BLaER1 (cell line): ENCODE data around the gene PRDM11.
A peak's percentile ranks its signal among the peaks of the same experiment; 100 is the strongest.

Source experiments
- H3K27ac ChIP-seq: shearing (Covaris generic); formaldehyde crosslinking; 2 replicates; pipeline ENCODE4 v1.8.1; 2022
- H3K27me3 ChIP-seq: shearing (Covaris generic); formaldehyde crosslinking; 2 replicates; pipeline ENCODE4 v1.8.1; 2022
- H3K36me3 ChIP-seq: shearing (Covaris generic); formaldehyde crosslinking; 2 replicates; pipeline ENCODE4 v1.8.1; 2022
- H3K4me1 ChIP-seq: shearing (Covaris generic); formaldehyde crosslinking; 2 replicates; pipeline ENCODE4 v1.8.1; 2022
- H3K4me2 ChIP-seq: shearing (Covaris generic); formaldehyde crosslinking; 2 replicates; pipeline ENCODE4 v1.8.1; 2022
- H3K4me3 ChIP-seq: shearing (Covaris generic); formaldehyde crosslinking; 2 replicates; pipeline ENCODE4 v1.8.1; 2022
- H3K9ac ChIP-seq: shearing (Covaris generic); formaldehyde crosslinking; 2 replicates; pipeline ENCODE4 v1.8.1; 2022
- H3K9me3 ChIP-seq: shearing (Covaris generic); formaldehyde crosslinking; 2 replicates; pipeline ENCODE4 v1.8.1; 2022
- H4K20me1 ChIP-seq: shearing (Covaris generic); formaldehyde crosslinking; 2 replicates; pipeline ENCODE4 v1.8.1; 2022
- Cebpa-rat ChIP-seq: shearing (Covaris generic); IDR thresholded peaks from 2 replicates; pipeline ENCODE4 v1.8.1; 2022

PRDM11 gene

DNA sequence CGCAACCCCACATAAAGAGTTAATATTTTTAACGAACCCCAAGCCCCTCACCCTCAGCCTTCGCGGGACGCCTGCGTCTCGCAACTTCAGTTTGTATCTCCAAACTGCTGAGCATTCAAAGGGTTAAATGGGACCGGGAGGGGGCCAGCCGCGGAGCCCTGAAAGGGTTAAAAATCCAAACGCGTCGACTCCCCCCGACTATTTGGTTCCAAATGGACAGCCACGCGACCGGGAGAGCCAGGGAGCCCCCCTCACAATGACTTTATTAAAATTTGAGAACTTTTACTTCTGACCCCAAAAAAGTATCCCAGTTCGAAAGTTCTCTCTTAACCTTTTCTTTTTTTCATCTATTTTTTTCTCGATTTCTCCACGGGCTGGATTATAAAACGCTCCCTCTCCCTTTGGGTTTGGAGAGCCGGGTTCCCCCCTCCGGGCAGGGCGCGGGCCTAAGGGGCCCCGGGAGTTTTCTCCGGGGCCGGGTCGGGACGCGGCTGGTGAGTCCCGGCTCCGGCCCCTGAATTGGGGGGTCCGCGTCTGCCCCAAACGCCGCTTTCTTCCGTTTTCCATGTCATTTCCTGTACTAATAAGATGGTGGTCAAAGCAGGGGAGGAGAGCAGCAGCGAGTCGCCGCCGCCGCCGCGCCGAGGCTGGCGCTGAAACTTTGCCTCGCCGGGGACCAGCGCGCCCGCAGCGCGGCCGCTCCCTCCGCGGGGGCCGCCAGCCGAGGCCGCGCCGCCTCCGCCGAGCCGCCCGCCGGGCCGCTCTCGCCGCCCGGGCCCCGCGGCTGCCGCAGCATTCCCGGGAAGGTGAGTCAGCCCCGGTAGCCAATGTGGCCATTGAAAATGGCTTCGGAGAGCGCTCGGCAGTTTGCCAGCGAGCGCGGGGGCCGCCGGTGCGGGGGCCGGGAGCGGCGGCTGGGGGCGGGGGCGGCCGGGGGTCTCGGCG, at the start of gene PRDM11:
PRDM11 (plus strand) TSS at position 568 of the 945 bp plus-strand sequence. CDS start 35,128 bp downstream, outside the sequence.
- no peaks in the 10 kb centered on the region for H3K9me3 ChIP-seq
- H4K20me1 ChIP-seq, result no peaks in the 10 kb centered on the region; the same call in 1 of the 2 replicates

GRCh38 chr11:45097721-45098493, 48.5 kb upstream of the PRDM11 start:
- Histone ChIP-seq H4K20me1 (no peaks in the 10 kb centered on the region), H3K4me2 (no peak overlapping the region), H3K36me3 (no peaks in the 10 kb centered on the region), H3K9ac (no peak overlapping the region), H3K27ac (no peak overlapping the region), H3K4me3 (no peak overlapping the region), H3K27me3 (no peaks in the 10 kb centered on the region), H3K9me3 (no peaks in the 10 kb centered on the region), H3K4me1 (peaks cover 79% of the 10 kb centered on the region)
- no peak for TF ChIP-seq Cebpa-rat

More for the DNA sequence above, at the start of gene PRDM11:
- Histone ChIP-seq H3K36me3 (no peaks in the 10 kb centered on the region; the same call in 1 of the 2 replicates), H3K27ac (peak within 1 kb of the TSS; percentile 96), H3K27me3 (no peaks in the 10 kb centered on the region), H3K9ac (peak within 1 kb of the TSS; percentile 93), H3K4me2 (peak within 1 kb of the TSS; percentile 97), H3K4me3 (peak within 1 kb of the TSS; percentile 85), H3K4me1 (peaks cover 23% of the 10 kb centered on the region)
- no peak for TF ChIP-seq Cebpa-rat

DNA sequence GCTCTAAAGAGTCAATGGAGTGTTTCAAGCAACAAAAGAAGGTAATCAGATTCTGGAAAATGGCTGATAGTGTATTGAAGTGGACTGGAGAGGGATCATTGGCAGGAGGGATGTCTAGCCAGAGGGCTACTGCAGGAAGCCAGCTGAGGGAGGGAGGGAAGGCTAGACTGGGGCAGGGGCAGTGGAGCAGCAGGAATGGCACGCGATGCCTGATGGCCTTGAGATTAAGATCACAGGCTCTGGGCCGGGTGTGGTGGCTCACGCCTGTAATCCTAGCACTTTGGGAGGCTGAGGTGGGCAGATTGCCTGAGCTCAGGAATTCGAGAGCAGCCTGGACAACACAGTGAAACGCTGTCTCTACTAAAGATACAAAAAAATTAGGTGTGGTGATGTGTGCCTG, 47.5 kb upstream of the PRDM11 start:
- TF ChIP-seq Cebpa-rat, result no peak
- no peak overlapping the region for H3K4me3 ChIP-seq
- H3K27me3 ChIP-seq, result no peaks in the 10 kb centered on the region
- no peaks in the 10 kb centered on the region for H3K9me3 ChIP-seq
- H3K4me2 ChIP-seq, result peak overlapping the region; percentile 42
- H4K20me1 ChIP-seq, result no peaks in the 10 kb centered on the region
- H3K36me3 ChIP-seq, result no peaks in the 10 kb centered on the region
- no peak overlapping the region for H3K27ac ChIP-seq
- no peak overlapping the region for H3K9ac ChIP-seq
- H3K4me1 ChIP-seq, result peaks cover 76% of the 10 kb centered on the region

GRCh38 chr11:45100339-45100738, 46.1 kb upstream of the PRDM11 start:
- H3K9ac ChIP-seq, result no peak overlapping the region
- no peak for TF ChIP-seq Cebpa-rat
- peaks cover 77% of the 10 kb centered on the region for H3K4me1 ChIP-seq
- no peaks in the 10 kb centered on the region for H4K20me1 ChIP-seq
- H3K27ac ChIP-seq, result no peak overlapping the region
- H3K27me3 ChIP-seq, result no peaks in the 10 kb centered on the region
- H3K4me3 ChIP-seq, result no peak overlapping the region
- no peaks in the 10 kb centered on the region for H3K9me3 ChIP-seq
- H3K36me3 ChIP-seq, result no peaks in the 10 kb centered on the region
- H3K4me2 ChIP-seq, result peak overlapping the region; percentile 42; the same call in 1 of the 2 replicates

DNA sequence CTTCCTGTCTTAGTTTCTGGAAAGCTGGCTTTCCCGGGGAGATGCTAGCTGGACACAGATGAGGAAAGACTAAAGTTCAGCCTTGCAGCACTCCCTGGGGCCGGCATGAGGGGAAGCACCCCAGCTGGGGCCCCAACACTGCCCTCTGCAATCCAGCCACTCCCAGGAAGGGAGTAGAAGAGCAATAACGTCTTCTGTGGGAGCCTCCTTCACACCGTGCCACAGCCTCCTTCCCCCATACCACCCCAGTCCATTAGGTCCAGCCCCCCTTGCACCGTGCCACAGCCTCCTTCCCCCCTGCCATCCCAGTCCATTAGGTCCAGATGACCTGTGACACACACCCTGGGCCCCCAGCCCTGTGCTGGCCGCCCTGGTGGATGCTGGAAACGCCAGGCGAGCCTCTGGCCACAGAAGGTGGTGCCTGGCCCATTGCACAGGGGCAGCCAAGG, 44.1 kb upstream of the PRDM11 start:
- H3K9ac ChIP-seq, result no peak overlapping the region
- H3K4me1 ChIP-seq, result peaks cover 83% of the 10 kb centered on the region
- peak overlapping the region; percentile 48 for H3K27ac ChIP-seq

DNA sequence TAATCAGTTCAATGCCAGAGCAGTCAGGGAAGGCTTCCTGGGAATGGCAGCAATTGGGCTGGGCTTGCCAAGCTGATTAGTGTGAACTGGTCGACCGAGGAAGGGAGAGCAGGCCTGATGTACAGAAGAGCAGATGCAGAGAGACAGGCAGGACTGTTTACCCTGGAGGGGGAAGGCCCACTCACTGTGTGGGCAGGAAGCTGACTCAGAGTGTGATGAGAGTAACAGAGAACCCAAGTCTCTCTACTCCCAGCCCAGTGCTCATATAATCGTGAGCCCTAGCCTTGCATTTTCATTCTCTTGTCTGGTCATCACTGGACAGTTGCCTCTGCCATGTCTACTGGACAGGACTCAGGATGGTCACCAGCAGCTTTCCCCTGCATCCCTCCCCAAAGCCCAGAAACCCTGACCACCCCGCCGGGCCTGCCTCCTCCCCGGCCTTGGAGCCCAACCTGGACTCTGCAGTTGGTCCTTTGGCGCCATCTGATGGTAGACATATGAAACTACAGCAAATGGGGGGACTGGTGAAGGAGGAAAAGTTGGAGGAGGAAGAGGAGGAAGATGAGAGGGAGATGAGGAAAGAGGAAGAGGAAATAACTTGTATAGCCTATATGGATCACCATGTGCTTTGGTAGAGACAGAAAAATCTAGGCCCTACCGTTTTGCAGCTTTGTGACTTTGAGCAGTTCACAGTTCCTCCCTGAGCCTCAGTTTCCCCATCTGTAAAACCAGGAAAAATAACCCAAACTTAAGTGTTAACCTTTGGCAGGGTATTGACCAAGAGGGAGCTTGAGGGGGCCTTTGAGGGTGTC, 43.4 kb upstream of the PRDM11 start:
- Histone ChIP-seq H3K4me3 (no peak overlapping the region), H3K36me3 (no peaks in the 10 kb centered on the region), H3K9ac (no peak overlapping the region), H3K27me3 (no peaks in the 10 kb centered on the region), H4K20me1 (no peaks in the 10 kb centered on the region), H3K27ac (peak overlapping the region; percentile 48), H3K4me1 (peaks cover 77% of the 10 kb centered on the region), H3K9me3 (no peaks in the 10 kb centered on the region), H3K4me2 (peak overlapping the region; percentile 59)
- no peak for TF ChIP-seq Cebpa-rat

More for the DNA sequence above, 44.1 kb upstream of the PRDM11 start:
- Histone ChIP-seq H3K9me3 (no peaks in the 10 kb centered on the region), H4K20me1 (no peaks in the 10 kb centered on the region), H3K4me3 (no peak overlapping the region), H3K4me2 (peak overlapping the region; percentile 59), H3K27me3 (no peaks in the 10 kb centered on the region), H3K36me3 (no peaks in the 10 kb centered on the region)
- no peak for TF ChIP-seq Cebpa-rat

- TF ChIP-seq Cebpa-rat, result no peak
- H3K36me3 ChIP-seq, result no peaks in the 10 kb centered on the region
- H4K20me1 ChIP-seq, result no peaks in the 10 kb centered on the region
- peaks cover 65% of the 10 kb centered on the region for H3K4me1 ChIP-seq
- H3K9me3 ChIP-seq, result no peaks in the 10 kb centered on the region
- H3K27ac ChIP-seq, result no peak overlapping the region
- H3K4me2 ChIP-seq, result no peak overlapping the region
- no peak overlapping the region for H3K9ac ChIP-seq
- no peaks in the 10 kb centered on the region for H3K27me3 ChIP-seq
- no peak overlapping the region for H3K4me3 ChIP-seq
Measured at GRCh38 chr11:45104006-45104789, 42.2 kb upstream of the PRDM11 start.

- no peak overlapping the region for H3K4me3 ChIP-seq
- no peaks in the 10 kb centered on the region for H4K20me1 ChIP-seq
- H3K4me2 ChIP-seq, result no peak overlapping the region
- no peaks in the 10 kb centered on the region for H3K9me3 ChIP-seq
- H3K4me1 ChIP-seq, result peaks cover 59% of the 10 kb centered on the region
- H3K36me3 ChIP-seq, result no peaks in the 10 kb centered on the region
- H3K27me3 ChIP-seq, result no peaks in the 10 kb centered on the region
- no peak for TF ChIP-seq Cebpa-rat
- no peak overlapping the region for H3K27ac ChIP-seq
- H3K9ac ChIP-seq, result no peak overlapping the region
Measured at GRCh38 chr11:45104790-45105084, 41.7 kb upstream of the PRDM11 start.
